ENCODE data around the gene MGME1. TPM values are rescaled to one million over a fixed set of nuclear protein-coding genes. Genes with fewer than 3 reads are reported as not detected.

Gene MGME1
- total and polyA plus RNA-seq, 9 of the 15 experiments (the other 6 are each of a cell fraction or from before 2014, with no cell fraction given), result 13.4 to 45.1 (median 30.6) TPM

DNA sequence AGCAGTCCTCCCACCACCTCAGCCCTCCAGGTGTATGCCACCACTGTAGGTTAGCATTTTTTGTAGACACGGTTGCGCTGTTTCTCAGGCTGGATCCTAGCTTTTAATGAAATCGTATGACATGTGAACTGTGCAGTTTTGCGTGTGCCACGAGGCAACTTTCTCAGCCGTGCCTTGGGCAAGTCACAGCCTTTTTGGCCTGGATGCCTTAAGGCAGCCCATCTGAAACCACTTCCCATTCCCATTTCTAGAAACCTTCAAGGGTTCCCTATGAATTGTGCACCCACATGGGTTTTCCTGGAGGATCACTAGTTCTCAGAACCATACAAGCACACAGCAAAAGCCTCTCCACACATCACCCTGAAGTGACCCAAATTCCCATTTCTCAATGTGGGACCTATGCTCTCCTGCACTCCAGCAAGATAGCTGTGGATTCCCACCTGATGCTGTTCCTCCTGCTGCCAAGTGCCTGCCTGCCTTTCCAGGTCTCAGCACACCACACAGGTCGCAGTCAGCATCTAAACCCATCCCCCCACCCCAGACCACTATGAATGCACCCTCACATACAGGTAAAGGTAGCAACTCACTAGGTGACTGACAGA lies 29.1 kb upstream of the MGME1 start:
- H3K9ac ChIP-seq (ENCODE audit: insufficient read depth in 1 of 2, low read depth in 2 of 2, low read length in 2 of 2), result peak overlapping the region in 1 of 2 experiments; percentile 42; a peak in 1 of 4 replicates
- CTCF ChIA-PET (ENCODE audit: low intra/inter-chr PET ratio), result interaction anchor here (1.3 kb wide), 1 partner anchor 41 kb away, joined by 5 read pairs; no protein-coding TSS in a partner anchor
- H3K27me3 ChIP-seq (ENCODE audit: control insufficient read depth in 2 of 2, insufficient read depth in 2 of 2, low read length in 2 of 2), result no peaks in the 10 kb centered on the region
- 19% methylated on average over 6 of the region's 7 CpGs for WGBS (ENCODE audit: insufficient coverage, low coverage, missing lambda C conversion rate)
- peaks cover 7 to 23% of the 10 kb centered on the region in 2 experiments; a peak in 4 of 5 replicates for H3K4me1 ChIP-seq (replicated peaks in 1 of 2; ENCODE audit: control insufficient read depth in 2 of 2, insufficient read depth in 2 of 2, low read length in 2 of 2)
- H3K9me1 ChIP-seq (ENCODE audit: control insufficient read depth, insufficient read depth, low read length), result no peaks in the 10 kb centered on the region
- in situ Hi-C loops (cut with MboI), result no loop called here
- H4K20me1 ChIP-seq (replicated peaks; ENCODE audit: control insufficient read depth, insufficient read depth, low read length), result peaks cover 9% of the 10 kb centered on the region; the same call in 1 of the 2 replicates
- no peak overlapping the region for H2AFZ ChIP-seq (ENCODE audit: low read depth, low read length)
- H3K36me3 ChIP-seq (ENCODE audit: control insufficient read depth, insufficient read depth, low read length), result peaks cover 40% of the 10 kb centered on the region; the same call in 2 of the 3 replicates
- no peaks in the 10 kb centered on the region for H3K9me3 ChIP-seq (replicated peaks; ENCODE audit: control insufficient read depth, insufficient read depth, low read depth, low read length)
- FAIRE-seq (no peak), DNase-seq (ENCODE audit: extremely low read depth in 1 of 4, low spot score in 3 of 4) (no peak), ATAC-seq (peak; percentile 8)
- peak overlapping the region; percentile 77; the same call in 1 of the 3 replicates for H3K27ac ChIP-seq (ENCODE audit: extremely low read depth, low read depth, low read length)
- POLR2A ChIA-PET, result interaction anchor here (0.7 to 1.4 kb wide), 3 partner anchors 14 to 182 kb away, joined by 3 read pairs; no protein-coding TSS in a partner anchor
- H3K79me2 ChIP-seq (ENCODE audit: control insufficient read depth, insufficient read depth, low read length), result no peaks in the 10 kb centered on the region
- H3K4me3 ChIP-seq, result no peak overlapping the region
- no peak for TF ChIP-seq SRSF7 (optimal IDR thresholded peaks at IDR 0.05; ENCODE audit: low read depth, low read length)
- TF ChIP-seq NR2F6 (CRISPR knock-in tag; IDR thresholded peaks at IDR 0.05), result no peak
- no peak for TF ChIP-seq BCOR (IDR thresholded peaks at IDR 0.05)
- no peak for TF ChIP-seq HNRNPK (IDR thresholded peaks at IDR 0.05; ENCODE audit: low read depth, low read length, poor library complexity, severe bottlenecking)
- TF ChIP-seq, protein P1, sequence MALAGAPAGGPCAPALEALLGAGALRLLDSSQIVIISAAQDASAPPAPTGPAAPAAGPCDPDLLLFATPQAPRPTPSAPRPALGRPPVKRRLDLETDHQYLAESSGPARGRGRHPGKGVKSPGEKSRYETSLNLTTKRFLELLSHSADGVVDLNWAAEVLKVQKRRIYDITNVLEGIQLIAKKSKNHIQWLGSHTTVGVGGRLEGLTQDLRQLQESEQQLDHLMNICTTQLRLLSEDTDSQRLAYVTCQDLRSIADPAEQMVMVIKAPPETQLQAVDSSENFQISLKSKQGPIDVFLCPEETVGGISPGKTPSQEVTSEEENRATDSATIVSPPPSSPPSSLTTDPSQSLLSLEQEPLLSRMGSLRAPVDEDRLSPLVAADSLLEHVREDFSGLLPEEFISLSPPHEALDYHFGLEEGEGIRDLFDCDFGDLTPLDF (CRISPR knock-in tag; IDR thresholded peaks at IDR 0.05), result no peak
- no peak for TF ChIP-seq TAF7 (tag; IDR thresholded peaks at IDR 0.05)
- TF ChIP-seq POLR2AphosphoS2 (IDR thresholded peaks at IDR 0.05; ENCODE audit: low read length), result 0 out of 2 replicates have a peak, but pooled peaks have one; percentile 36
- TF ChIP-seq ZNF707 (CRISPR knock-in tag; conservative IDR thresholded peaks at IDR 0.05), result no peak
- TF ChIP-seq, protein P2, sequence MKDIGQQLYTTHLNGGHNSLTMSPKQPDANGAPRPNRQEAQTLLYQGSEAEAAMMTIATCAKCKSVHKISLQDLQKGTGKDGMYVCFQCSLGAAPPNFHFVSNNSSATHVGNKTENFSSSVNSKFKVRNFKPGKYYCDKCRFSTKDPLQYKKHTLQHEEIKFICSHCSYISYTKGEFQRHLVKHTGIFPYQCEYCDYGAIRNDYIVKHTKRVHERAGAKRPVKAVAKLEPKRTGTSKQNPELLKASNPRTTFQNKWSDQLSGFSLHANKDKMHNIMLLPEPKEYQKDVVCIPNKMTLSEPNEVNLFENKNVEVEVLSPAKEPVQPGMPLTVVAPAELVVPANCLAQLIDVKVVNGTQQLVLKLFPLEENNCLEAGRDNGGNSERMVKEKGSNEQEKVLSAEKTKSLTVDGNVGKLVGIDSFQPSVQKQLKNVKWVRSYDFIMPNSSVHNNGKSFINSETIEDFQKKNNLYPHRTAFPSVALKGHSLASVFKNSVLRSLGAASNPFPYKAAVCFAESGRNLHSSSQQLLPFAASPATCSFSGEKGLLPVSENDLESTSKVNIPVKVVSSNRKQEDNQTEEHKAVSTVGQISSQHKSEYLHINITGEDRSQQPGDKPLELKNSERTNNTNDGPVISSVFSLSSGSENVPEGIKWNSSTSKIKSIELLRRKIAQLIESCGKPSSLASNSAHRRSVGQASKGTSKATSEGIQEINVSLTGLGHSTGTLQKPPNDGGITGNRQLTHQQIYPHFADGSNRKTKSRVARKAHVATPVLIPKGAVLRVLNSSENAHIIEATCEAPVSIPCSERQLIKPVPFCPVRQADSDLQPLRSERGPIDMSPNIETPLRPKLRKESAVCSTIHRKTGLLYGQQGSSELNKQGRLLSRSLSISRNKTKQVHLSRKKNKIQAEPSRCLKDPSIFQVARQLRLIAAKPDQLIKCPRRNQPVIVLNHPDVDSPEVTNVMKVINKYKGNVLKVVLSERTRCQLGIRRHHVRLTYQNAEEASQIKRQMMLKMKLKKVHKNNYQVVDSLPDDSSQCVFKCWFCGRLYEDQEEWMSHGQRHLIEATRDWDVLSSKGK (CRISPR knock-in tag; IDR thresholded peaks at IDR 0.05), result no peak
- TF ChIP-seq MYNN (IDR thresholded peaks at IDR 0.05), result 0 out of 2 replicates have a peak, but pooled peaks have one; percentile 8
- TF ChIP-seq MYNN (CRISPR knock-in tag; IDR thresholded peaks at IDR 0.05), result no peak
- no TSS peak for BruUV-seq (replicated peaks)
- intact Hi-C loops (cut with micrococcal nuclease), result loop anchor here (5.0 kb wide), 1 partner anchor 42 kb away; no protein-coding TSS in a partner anchor
- no peak overlapping the region; the same call in 1 of the 2 replicates for H3K4me2 ChIP-seq (ENCODE audit: insufficient read depth, low read length)
